ENCODE results near the gene EFHC1.

GRCh38 chr6:52493669-52494068, 73.5 kb downstream of the EFHC1 start:
- TF ChIP-seq, protein P1, sequence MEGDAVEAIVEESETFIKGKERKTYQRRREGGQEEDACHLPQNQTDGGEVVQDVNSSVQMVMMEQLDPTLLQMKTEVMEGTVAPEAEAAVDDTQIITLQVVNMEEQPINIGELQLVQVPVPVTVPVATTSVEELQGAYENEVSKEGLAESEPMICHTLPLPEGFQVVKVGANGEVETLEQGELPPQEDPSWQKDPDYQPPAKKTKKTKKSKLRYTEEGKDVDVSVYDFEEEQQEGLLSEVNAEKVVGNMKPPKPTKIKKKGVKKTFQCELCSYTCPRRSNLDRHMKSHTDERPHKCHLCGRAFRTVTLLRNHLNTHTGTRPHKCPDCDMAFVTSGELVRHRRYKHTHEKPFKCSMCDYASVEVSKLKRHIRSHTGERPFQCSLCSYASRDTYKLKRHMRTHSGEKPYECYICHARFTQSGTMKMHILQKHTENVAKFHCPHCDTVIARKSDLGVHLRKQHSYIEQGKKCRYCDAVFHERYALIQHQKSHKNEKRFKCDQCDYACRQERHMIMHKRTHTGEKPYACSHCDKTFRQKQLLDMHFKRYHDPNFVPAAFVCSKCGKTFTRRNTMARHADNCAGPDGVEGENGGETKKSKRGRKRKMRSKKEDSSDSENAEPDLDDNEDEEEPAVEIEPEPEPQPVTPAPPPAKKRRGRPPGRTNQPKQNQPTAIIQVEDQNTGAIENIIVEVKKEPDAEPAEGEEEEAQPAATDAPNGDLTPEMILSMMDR (IDR thresholded peaks at IDR 0.05) = no peak
- TF ChIP-seq POLR2A (IDR thresholded peaks at IDR 0.05) = no peak

Measured in thyroid gland (tissue), 4 donors.